SK-N-SH (cell line): ENCODE data around the gene USE1. TPM values are rescaled to one million over a fixed set of nuclear protein-coding genes. Genes with fewer than 3 reads are reported as not detected.

Experiments used
- CTCF ChIA-PET: fragments of 300-600, 350-600 bp; formaldehyde crosslinking; extraction: SDS; loops from one replicate; lab custom pipeline; 2021; lab: Yijun Ruan, JAX
- POLR2A ChIA-PET: fragments of 350-600 bp; sonication (Branson Sonifier 250); formaldehyde crosslinking; extraction: SDS; loops from one replicate; lab custom pipeline; 2020; ENCODE audit warnings: antibody characterized with exemption, inconsistent platforms; lab: Yijun Ruan, JAX
- DNase-seq: peaks from one replicate; pipeline ENCODE4 v3.0.0; 2012
- H2AFZ ChIP-seq: fragments of 200-600 bp; sonication (generic); 2 replicates; pipeline ENCODE4 v1.8.1; 2016; ENCODE audit warnings: antibody characterized with exemption, mild to moderate bottlenecking, low read depth
- H3F3A ChIP-seq: fragments of 200-600 bp; sonication (generic); replicated peaks from 2 replicates; pipeline ENCODE3; 2016; ENCODE audit warnings: antibody characterized with exemption, mild to moderate bottlenecking; ENCODE audit not compliant: insufficient read depth
- H3K27ac ChIP-seq, 2 experiments: fragments of 200-500 bp in 1 of 2; fragments of 200-600 bp in 1 of 2; sonication (Bioruptor generic) in 1 of 2; sonication (generic), shearing (Covaris generic) in 1 of 2; 2 replicates each; pipeline versions ENCODE4 v1.5.1 to v1.6.1; 2014 to 2016; ENCODE audit warnings: low read depth in 2 of 2, inconsistent platforms in 1 of 2, low read length in 1 of 2, mild to moderate bottlenecking in 1 of 2, mixed read lengths in 1 of 2
- H3K27me3 ChIP-seq: fragments of 200-600 bp; sonication (generic), shearing (Covaris generic); 2 replicates; pipeline ENCODE4 v1.6.1; 2016; ENCODE audit warnings: mixed run types; ENCODE audit not compliant: insufficient read depth
- H3K36me3 ChIP-seq, 2 experiments: fragments of 200-500 bp in 1 of 2; fragments of 200-600 bp in 1 of 2; sonication (Bioruptor generic) in 1 of 2; sonication (generic) in 1 of 2; replicated peaks in 1 of 2; 2 replicates each; pipeline versions ENCODE3 to v1.5.1; 2014 to 2016; ENCODE audit warnings: low read length in 1 of 2, mild to moderate bottlenecking in 1 of 2; ENCODE audit not compliant: insufficient read depth in 2 of 2, control insufficient read depth in 1 of 2
- H3K4me1 ChIP-seq, 2 experiments: fragments of 200-500 bp in 1 of 2; fragments of 200-600 bp in 1 of 2; sonication (Bioruptor generic) in 1 of 2; sonication (generic), shearing (Covaris generic) in 1 of 2; 2 replicates each; pipeline versions ENCODE4 v1.5.1 to v1.6.1; 2014 to 2016; ENCODE audit warnings: low read depth in 1 of 2, low read length in 1 of 2, mixed run types in 1 of 2; ENCODE audit not compliant: insufficient read depth in 2 of 2, control insufficient read depth in 1 of 2
- H3K4me2 ChIP-seq: fragments of 200-600 bp; sonication (generic), shearing (Covaris generic); 2 replicates; pipeline ENCODE4 v1.6.1; 2017; ENCODE audit warnings: mixed run types
- H3K4me3 ChIP-seq, 2 experiments: fragments of 200-500 bp in 1 of 2; fragments of 200-600 bp in 1 of 2; sonication (Bioruptor generic) in 1 of 2; sonication (generic), shearing (Covaris generic) in 1 of 2; 2 replicates each; pipeline versions ENCODE4 v1.5.1 to v1.8.1; 2014 to 2016; ENCODE audit warnings: low read depth in 2 of 2, inconsistent platforms in 1 of 2, low read length in 1 of 2, mild to moderate bottlenecking in 1 of 2, mixed read lengths in 1 of 2, moderate library complexity in 1 of 2
- H3K79me2 ChIP-seq: fragments of 200-600 bp; sonication (generic); 2 replicates; pipeline ENCODE4 v1.8.1; 2017; ENCODE audit warnings: mild to moderate bottlenecking; ENCODE audit not compliant: insufficient read depth
- H3K9ac ChIP-seq: fragments of 200-600 bp; sonication (generic); 2 replicates; pipeline ENCODE4 v1.6.1; 2017; ENCODE audit warnings: mixed run types
- H3K9me2 ChIP-seq: fragments of 200-600 bp; sonication (generic); 2 replicates; pipeline ENCODE4 v1.6.1; 2017; ENCODE audit warnings: mixed run types
- H3K9me3 ChIP-seq: fragments of 200-600 bp; sonication (generic); 2 replicates; pipeline ENCODE4 v1.6.1; 2017; ENCODE audit warnings: mixed run types, mild to moderate bottlenecking, moderate library complexity
- H4K20me1 ChIP-seq: fragments of 200-600 bp; sonication (generic); 2 replicates; pipeline ENCODE4 v1.6.1; 2017; ENCODE audit warnings: mild to moderate bottlenecking, mixed run types; ENCODE audit not compliant: insufficient read depth
- CTCF ChIP-seq: fragments of 200-600 bp; sonication (generic); IDR thresholded peaks from 2 replicates; pipeline ENCODE4 v1.6.1; 2017; ENCODE audit warnings: antibody characterized with exemption, mild to moderate bottlenecking, moderate library complexity
- FOXJ3 ChIP-seq: sonication (generic); formaldehyde crosslinking; IDR thresholded peaks from 2 replicates; pipeline ENCODE4 v1.5.1; 2020; ENCODE audit warnings: mild to moderate bottlenecking, missing genetic modification reagents
- FOXM1 ChIP-seq: IDR thresholded peaks from 2 replicates; pipeline ENCODE4 v1.4.0; 2012; ENCODE audit warnings: low read depth, mild to moderate bottlenecking
- GATA2 ChIP-seq: sonication (generic); formaldehyde crosslinking; IDR thresholded peaks from 2 replicates; pipeline ENCODE4 v1.5.0; 2020; ENCODE audit warnings: mild to moderate bottlenecking, missing genetic modification reagents
- MEF2A ChIP-seq: IDR thresholded peaks from 2 replicates; pipeline ENCODE4 v1.4.0; 2012; ENCODE audit warnings: low read depth, borderline replicate concordance
- NRF1 ChIP-seq: IDR thresholded peaks from 2 replicates; pipeline ENCODE4 v1.6.1; 2012; ENCODE audit warnings: low read depth, mild to moderate bottlenecking, low read length
- PBX3 ChIP-seq: IDR thresholded peaks from 2 replicates; pipeline ENCODE4; 2012
- RFX5 ChIP-seq: IDR thresholded peaks from 2 replicates; pipeline ENCODE4 v1.6.1; 2012; ENCODE audit warnings: mild to moderate bottlenecking, improper control_type of control experiment, low read length
- SMC3 ChIP-seq: IDR thresholded peaks from 2 replicates; pipeline ENCODE4 v1.6.1; 2012; ENCODE audit warnings: low read depth, low read length, improper control_type of control experiment
- TCF12 ChIP-seq: IDR thresholded peaks from 2 replicates; pipeline ENCODE4 v1.4.0; 2012
- TEAD4 ChIP-seq: IDR thresholded peaks from 2 replicates; pipeline ENCODE4 v1.4.0; 2012; ENCODE audit warnings: mild to moderate bottlenecking, borderline replicate concordance; ENCODE audit not compliant: insufficient read depth
- USF1 ChIP-seq: IDR thresholded peaks from 2 replicates; pipeline ENCODE4 v1.4.0; 2012; ENCODE audit warnings: low read depth, borderline replicate concordance
- YY1 ChIP-seq: IDR thresholded peaks from 2 replicates; pipeline ENCODE4 v1.4.0; 2012; ENCODE audit warnings: low read depth, mild to moderate bottlenecking
- ZBTB33 ChIP-seq: IDR thresholded peaks from 2 replicates; pipeline ENCODE4 v1.4.0; 2012; ENCODE audit warnings: low read depth, borderline replicate concordance
- WGBS: methylation state at CpG from one replicate; pipeline ENCODE4 v1.1.6; 2017; ENCODE audit warnings: low lambda C conversion rate; 5-methylcytosine and 5-hydroxymethylcytosine counted together
- polyA plus RNA-seq, 3 experiments: library from polyadenylated mRNA; depleted of rRNA; stranded (reverse); fragments of >200 nt; gene quantifications; 2 replicates each; pipeline ENCODE4 v1.2.3, GENCODE V29; 2012
- TF ChIP-seq, protein P1 (sequence below): fragments of 150-350 bp; IDR thresholded peaks from 2 replicates; pipeline ENCODE4 v1.6.1; 2016; ENCODE audit warnings: mild to moderate bottlenecking, low read depth, low read length
- TF ChIP-seq, protein P2 (sequence below): IDR thresholded peaks from 2 replicates; pipeline ENCODE4 v1.6.1; 2012; ENCODE audit warnings: mild to moderate bottlenecking, low read depth, low read length, moderate library complexity
- TF ChIP-seq, protein P3 (sequence below): fragments of 150-350 bp; IDR thresholded peaks from 2 replicates; pipeline ENCODE4 v1.6.1; 2017; ENCODE audit warnings: antibody characterized with exemption, low read length, low read depth, borderline replicate concordance

USE1 gene
- polyA plus RNA-seq, 1 of the 3 experiments (the other 2 are of a cell fraction): 81.8 TPM

GRCh38 chr19:17172624-17173345 lies 42.4 kb upstream of the USE1 start (continued):
- no peak for TF ChIP-seq USF1
- TF ChIP-seq RFX5: no peak
- no peak for TF ChIP-seq GATA2 (CRISPR knock-in tag)
- TF ChIP-seq, protein P1, sequence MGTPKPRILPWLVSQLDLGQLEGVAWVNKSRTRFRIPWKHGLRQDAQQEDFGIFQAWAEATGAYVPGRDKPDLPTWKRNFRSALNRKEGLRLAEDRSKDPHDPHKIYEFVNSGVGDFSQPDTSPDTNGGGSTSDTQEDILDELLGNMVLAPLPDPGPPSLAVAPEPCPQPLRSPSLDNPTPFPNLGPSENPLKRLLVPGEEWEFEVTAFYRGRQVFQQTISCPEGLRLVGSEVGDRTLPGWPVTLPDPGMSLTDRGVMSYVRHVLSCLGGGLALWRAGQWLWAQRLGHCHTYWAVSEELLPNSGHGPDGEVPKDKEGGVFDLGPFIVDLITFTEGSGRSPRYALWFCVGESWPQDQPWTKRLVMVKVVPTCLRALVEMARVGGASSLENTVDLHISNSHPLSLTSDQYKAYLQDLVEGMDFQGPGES: no peak
- no peak for TF ChIP-seq FOXM1

- no peaks in the 10 kb centered on the region for H3F3A ChIP-seq
- no peaks in the 10 kb centered on the region for H3K9me2 ChIP-seq
- ChIA-PET CTCF (no interaction called here), POLR2A (no interaction called here)
- H4K20me1 ChIP-seq: no peaks in the 10 kb centered on the region
- DNase-seq: no peak
- H3K9me3 ChIP-seq: no peaks in the 10 kb centered on the region
- H3K4me1 ChIP-seq: no peaks in the 10 kb centered on the region
- H3K27ac ChIP-seq: no peak overlapping the region
- 99% methylated on average over 10 of the region's 10 CpGs for WGBS
- no peak overlapping the region for H3K9ac ChIP-seq
- no peaks in the 10 kb centered on the region for H3K27me3 ChIP-seq
- no peak overlapping the region for H3K4me2 ChIP-seq
- H3K4me3 ChIP-seq: no peak overlapping the region
- H3K36me3 ChIP-seq: peaks cover 10 to 34% of the 10 kb centered on the region in 2 experiments
- peaks cover 2% of the 10 kb centered on the region; the same call in 1 of the 2 replicates for H3K79me2 ChIP-seq
- H2AFZ ChIP-seq: no peak overlapping the region
- TF ChIP-seq TCF12 (no peak), PBX3 (no peak), YY1 (no peak), TEAD4 (no peak), SMC3 (no peak), NRF1 (no peak), MEF2A (no peak), CTCF (no peak), ZBTB33 (no peak), FOXJ3 (CRISPR knock-in tag) (no peak)
- TF ChIP-seq, protein P1: no peak
- TF ChIP-seq, protein P2, sequence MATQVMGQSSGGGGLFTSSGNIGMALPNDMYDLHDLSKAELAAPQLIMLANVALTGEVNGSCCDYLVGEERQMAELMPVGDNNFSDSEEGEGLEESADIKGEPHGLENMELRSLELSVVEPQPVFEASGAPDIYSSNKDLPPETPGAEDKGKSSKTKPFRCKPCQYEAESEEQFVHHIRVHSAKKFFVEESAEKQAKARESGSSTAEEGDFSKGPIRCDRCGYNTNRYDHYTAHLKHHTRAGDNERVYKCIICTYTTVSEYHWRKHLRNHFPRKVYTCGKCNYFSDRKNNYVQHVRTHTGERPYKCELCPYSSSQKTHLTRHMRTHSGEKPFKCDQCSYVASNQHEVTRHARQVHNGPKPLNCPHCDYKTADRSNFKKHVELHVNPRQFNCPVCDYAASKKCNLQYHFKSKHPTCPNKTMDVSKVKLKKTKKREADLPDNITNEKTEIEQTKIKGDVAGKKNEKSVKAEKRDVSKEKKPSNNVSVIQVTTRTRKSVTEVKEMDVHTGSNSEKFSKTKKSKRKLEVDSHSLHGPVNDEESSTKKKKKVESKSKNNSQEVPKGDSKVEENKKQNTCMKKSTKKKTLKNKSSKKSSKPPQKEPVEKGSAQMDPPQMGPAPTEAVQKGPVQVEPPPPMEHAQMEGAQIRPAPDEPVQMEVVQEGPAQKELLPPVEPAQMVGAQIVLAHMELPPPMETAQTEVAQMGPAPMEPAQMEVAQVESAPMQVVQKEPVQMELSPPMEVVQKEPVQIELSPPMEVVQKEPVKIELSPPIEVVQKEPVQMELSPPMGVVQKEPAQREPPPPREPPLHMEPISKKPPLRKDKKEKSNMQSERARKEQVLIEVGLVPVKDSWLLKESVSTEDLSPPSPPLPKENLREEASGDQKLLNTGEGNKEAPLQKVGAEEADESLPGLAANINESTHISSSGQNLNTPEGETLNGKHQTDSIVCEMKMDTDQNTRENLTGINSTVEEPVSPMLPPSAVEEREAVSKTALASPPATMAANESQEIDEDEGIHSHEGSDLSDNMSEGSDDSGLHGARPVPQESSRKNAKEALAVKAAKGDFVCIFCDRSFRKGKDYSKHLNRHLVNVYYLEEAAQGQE: no peak
- TF ChIP-seq, protein P3, sequence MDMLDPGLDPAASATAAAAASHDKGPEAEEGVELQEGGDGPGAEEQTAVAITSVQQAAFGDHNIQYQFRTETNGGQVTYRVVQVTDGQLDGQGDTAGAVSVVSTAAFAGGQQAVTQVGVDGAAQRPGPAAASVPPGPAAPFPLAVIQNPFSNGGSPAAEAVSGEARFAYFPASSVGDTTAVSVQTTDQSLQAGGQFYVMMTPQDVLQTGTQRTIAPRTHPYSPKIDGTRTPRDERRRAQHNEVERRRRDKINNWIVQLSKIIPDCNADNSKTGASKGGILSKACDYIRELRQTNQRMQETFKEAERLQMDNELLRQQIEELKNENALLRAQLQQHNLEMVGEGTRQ: no peak
These were observed 36.9 kb upstream of the USE1 start for GRCh38 chr19:17178291-17178690.
